Right renal cortex interstitium (tissue), 3 donors: ENCODE data around the gene PPP1R3D. TPM values are rescaled to one million over a fixed set of nuclear protein-coding genes. Genes with fewer than 3 reads are reported as not detected.
A peak's percentile ranks its signal among the peaks of the same experiment; 100 is the strongest.
"Not testable (repeated sequence)": the region's sequence is repeated elsewhere in the genome, so short reads cannot be mapped to it uniquely, and the experiment has no call there.

Source experiments
- DNase-seq, 3 donors: peaks; one replicate each; pipeline ENCODE4 v3.0.0-alpha.2; 2013; ENCODE audit warnings: low read depth in 3 of 3, low spot score in 2 of 3
- polyA plus RNA-seq, 3 donors: library from polyadenylated mRNA; unstranded; fragments of 120-200 nt; gene quantifications; one replicate each; pipeline ENCODE4 v1.2.1, GENCODE V29; 2013; ENCODE audit not compliant: insufficient read length in 3 of 3

PPP1R3D gene, protein sequence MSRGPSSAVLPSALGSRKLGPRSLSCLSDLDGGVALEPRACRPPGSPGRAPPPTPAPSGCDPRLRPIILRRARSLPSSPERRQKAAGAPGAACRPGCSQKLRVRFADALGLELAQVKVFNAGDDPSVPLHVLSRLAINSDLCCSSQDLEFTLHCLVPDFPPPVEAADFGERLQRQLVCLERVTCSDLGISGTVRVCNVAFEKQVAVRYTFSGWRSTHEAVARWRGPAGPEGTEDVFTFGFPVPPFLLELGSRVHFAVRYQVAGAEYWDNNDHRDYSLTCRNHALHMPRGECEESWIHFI
- polyA plus RNA-seq = 1 to 10 TPM; 6.1 to 6.6 (median 6.4) TPM

DNA sequence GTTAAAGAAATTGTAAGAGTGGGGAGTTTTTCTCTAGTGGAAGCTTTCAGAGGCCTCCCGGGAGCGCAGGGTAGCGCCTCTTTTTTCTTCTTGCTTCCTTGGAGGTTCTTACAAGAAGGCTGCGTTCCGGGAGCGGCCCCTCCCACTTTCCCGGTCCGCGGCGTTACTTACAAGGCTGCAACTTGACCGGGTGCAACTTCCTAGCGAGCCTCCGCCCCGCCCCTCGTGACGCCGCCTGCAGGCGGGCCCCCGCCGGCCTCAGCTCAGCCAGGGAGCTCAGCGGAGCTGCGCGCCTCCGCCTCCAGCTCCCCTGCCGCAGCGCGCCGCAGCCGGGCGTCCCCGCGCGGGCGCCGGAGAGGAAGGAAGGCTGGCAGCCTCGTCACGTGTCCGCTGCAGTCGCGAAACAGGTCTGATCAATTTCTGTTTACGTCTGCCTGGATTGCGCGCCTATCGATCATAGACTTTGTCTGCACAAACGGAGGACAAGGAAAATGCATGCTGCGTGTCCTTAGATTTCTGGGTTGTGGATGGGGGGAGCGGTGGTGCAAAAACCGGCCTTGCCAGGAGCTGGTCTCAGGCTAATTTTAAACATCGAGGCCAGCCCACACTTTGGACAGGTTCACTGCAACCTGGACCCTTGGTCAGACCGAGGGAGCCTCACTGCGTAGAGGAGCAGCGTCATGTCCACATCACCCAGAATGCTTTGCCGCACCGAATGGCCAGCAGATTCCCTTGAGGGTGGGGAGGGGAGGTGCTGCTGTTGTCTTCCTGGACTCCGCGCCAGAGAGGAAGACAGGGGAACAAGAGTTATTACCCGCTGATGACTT lies at the start of gene PPP1R3D, which contains the start of gene FAM217B:
TSS of gene PPP1R3D (minus strand) at position 177 of the 827 bp plus-strand sequence. CDS start 374 bp downstream, outside the sequence.
TSS of gene FAM217B (plus strand) at position 261 of the 827 bp plus-strand sequence. CDS start 3,555 bp downstream, outside the sequence.
- peak; percentile 88 to 92 (median 90) for DNase-seq

DNA sequence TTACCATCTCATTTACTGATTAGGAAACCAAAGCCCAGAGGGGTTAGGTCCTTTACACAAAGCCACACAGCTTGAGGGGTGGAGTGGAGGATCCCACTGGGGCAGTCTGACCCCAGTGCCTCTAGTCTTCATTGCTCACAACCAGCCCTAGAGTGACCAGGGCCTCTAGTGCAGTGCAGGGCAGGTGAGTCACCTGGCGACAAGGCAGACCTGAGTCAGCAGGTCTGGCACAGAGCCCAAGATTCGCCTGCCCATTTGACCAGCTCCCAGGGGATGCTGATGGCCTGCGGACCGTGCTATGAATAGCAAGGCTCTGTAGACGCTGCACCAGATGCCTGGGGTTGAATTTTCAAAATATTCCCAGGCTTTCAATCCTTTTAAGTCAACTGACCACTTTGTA lies 48.0 kb upstream of the PPP1R3D start:
- no peak for DNase-seq

DNA sequence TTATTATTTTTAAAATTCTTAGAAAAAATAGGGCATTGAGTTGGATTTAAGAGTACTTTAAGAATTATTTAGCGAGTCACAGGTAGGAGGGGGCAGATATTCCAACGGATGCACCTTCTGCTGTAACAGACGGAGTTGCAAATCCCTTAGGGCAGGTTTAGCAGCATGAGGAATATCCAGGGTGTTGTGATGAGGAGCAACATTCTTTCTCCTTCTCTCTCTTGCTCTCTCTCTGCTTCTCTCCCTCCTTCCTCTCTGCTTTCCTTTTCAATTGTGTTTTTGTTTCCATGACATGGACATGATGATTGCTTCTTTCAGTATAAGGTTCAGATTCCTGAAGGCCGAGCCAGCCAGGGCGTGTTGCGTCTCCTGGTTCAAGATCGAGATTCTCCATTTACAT lies 47.0 kb upstream of the PPP1R3D start:
- no peak for DNase-seq

DNA sequence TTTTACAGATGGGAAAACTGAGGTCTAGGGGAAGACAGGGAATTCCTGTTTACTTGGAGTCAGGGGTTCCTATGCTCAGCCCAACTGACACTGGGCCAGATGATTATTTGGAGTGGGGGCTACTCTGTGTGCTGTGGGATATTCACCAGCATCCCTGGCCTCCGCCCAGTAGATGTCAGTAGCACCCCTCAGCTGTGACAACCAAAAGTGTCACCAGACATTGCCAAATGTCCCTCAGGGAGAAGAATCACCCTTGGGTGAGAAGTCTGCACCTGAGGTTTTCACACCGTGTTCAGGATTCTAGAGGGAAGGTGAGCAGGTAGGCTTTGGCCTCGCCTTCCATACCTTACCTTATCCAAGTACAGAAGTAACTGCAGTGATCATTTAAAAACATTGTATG lies 45.8 kb upstream of the PPP1R3D start:
- no peak for DNase-seq

DNA sequence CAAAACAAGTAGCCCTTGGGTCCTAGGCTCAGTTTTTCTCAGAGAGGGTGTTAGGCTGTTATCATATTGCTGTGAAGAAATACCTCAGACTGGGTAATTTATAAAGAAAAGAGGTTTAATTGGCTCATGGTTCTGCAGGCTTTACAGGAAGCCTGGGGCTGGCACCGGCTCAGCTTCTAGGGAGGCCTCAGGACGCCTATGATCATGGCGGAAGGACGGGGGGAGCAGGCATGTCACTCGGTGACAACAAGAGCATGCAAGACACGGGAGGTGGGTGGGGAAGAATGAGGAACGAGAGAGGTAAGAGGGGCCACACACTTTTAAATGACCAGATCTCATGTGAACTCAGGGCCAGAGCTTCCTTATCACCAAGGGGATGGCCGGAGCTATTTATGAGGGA lies 45.1 kb upstream of the PPP1R3D start:
- no peak for DNase-seq

DNA sequence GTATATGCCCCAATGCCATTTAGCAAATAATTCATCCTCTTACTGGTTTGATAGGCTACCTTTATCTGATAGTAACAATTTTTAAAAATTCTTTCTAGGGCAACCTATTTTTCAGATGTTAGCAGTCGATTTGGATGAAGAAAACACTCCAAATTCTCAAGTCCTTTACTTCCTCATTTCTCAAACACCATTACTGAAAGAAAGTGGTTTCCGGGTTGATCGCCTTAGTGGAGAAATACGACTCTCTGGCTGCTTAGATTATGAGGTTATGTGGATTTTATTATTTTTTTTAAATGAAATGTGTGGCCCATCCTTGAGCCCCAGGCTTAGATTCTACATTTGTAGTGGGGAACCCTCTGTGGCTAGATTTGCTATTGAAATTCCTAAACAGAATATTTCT lies 44.4 kb upstream of the PPP1R3D start:
- DNase-seq = no peak

DNA sequence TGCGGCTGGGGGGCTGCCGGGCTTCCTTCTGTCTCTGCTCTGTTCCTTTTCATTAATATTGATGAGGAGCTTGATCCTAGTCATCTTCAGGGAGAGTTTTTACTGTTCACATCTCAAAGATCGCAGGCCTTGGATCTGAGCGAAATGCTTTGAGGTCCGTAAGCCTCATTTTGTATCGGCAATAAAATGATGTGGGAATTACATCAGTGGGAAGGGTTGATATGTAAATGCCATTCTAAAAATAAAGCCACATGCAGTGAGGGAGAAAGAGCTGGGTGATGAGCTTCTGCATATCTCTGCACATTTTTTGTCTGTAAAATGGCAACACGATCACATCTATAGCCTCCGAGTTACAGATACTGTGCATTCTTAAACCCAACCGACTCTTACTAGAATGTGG lies 43.0 kb upstream of the PPP1R3D start:
- no peak for DNase-seq

DNA sequence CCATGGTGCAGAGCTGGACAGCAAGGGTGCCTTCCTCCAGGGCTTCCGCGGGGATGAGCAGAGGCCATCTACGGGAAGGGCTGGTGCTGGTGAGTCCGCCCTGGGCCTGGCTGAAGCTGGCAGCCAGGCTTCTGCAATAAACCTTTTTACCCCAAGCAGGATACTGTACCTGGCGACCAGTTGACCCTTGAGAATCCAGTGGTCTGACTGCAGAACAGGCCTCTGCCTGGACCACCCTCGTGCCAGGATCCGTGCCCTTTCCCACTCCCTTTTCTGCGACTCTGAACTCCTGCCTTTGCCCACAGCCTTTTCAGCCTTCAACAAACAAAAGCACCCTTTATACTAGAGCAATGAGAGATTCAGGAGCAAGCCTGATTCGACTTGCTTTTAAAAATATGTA lies 37.0 kb upstream of the PPP1R3D start:
- no peak for DNase-seq

DNA sequence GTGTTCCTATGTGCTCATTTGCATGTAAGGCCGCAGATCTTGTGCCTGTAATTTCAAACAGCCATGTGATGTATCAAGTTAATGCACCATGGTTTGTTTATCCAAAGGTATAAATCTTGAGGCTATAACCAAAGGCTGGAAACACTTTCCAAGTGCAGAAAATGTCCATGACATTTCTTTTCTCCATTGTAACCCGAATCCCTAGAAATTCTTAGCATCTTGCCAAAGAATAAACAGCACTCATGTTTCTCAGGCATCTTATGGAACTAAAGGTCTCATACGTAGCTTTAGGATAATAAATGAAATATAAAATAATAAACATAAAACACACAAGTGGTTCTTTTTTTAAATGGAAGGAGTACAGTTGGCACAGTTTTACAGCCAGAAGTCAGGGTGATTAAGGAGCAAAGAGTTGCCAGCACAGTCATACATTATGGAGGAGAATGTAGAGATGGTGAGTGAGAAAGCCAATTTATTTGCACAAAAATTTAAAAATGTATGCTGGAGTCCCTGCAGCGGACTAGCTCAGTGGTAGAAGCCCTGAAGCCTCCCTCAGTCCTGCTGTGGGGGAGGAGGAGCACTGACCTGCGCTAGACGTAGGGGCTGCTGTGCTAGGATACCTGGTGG lies 36.2 kb upstream of the PPP1R3D start:
- peak in 2 of 3 donors; percentile 32 to 51 for DNase-seq

DNA sequence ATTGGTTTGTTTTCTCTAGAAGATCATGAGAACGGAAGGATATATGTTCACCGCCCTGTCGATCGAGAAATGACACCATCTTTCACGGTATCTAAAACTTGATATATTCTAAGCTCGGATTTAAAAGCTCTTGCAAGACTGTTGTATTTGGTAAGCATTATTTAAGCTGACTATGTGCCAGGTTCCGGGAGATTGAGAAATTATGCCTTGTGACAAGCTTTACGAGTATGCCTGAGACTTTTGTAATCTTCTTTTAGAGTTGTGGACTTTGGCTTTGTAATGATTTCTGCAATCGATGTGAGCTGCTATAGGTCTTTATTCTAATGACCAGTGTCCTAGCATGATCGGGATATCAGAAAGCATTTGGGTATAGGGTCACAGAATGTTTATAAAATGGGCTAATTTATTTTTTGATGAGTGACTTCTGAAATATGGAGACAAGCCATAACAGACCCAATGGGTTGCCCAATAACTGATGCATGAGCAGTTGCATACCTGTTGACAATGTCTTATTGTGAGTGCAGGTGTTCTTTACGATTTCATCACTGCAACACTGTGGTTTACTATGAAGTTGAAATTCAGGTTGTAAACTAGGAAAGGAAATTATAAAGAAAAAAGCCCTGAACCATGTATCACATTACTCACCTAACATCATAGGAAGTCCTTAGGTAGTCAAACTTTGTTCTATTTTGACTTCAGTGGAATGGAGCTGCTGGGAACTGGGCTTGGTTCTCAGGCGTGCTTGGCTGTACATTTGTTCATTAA lies 32.1 kb upstream of the PPP1R3D start:
- DNase-seq = no peak

DNA sequence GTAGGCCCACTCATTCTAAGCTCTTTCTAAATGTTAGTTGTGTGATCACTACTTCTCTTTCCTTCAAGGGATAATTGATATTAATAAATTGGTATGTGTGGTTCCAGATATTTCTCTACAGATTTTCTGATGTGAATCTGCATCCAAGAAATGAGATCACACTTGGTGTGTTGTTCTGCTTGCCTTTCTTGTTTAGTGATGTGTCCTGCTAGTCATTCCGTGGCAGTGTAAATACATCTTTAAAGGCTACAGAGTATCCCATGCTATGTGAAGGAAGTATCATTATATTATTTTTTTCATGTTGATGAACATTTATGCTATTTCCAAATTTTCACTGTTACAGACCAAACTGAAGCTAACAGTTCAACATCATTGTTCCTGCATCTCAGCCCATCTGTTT lies 31.3 kb upstream of the PPP1R3D start:
- no peak for DNase-seq

DNA sequence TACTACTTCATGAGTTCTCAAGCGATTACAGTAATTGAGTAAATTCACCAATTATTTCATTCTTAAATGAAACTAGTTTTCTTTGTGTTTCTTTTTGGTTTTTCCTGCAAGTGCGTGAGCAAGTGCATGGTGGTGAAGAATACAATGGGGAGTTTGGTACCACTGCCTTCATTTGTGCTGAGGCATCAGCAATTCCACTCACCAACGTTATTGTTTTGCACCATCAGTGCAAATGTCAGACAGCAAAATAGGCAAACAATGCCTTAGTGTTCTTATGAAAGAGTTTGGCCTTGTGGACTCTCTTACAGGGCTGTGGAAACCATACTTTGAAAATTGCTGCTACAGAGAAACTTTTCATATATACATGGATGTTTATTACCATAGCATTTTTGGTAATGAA lies 26.3 kb upstream of the PPP1R3D start:
- no peak for DNase-seq

DNA sequence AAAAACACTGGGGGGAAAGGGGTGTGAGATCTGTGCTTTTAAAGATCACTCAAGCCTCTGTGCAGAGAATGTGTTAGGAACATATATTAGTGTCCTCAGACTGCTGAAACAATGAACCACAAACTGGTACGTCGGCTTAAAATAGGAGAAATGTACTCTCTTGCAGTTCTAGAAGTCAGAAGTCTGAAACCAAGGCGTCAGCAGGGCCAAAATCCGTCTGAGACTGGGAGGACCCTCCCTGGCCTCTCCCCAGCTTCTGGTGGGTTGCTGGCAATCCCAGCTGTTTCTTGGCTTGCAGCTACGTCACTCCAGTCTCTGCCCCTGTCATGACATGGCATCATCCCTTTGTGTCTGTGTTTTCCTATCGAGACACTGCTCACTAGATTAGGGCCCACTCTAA lies 22.1 kb upstream of the PPP1R3D start:
- DNase-seq = no peak

DNA sequence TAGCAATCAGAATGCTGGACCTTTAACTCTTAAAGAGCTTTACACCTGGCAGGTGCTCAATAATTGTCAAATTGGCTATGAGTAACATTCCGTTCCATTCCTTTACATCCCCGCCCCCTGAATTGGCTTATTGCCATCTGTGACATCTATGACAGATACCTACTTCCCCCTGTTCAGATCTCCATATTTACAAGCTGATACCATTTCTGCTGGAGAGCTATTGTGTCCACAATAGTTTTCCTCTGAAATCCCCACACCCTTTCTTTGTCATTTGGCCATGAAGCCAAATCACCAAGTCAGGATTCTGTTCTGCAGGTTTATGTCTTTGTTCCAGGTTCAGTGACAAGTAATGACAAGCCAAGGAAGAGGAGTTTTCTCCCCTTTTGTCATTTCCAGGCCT lies 21.3 kb upstream of the PPP1R3D start:
- DNase-seq = no peak

DNA sequence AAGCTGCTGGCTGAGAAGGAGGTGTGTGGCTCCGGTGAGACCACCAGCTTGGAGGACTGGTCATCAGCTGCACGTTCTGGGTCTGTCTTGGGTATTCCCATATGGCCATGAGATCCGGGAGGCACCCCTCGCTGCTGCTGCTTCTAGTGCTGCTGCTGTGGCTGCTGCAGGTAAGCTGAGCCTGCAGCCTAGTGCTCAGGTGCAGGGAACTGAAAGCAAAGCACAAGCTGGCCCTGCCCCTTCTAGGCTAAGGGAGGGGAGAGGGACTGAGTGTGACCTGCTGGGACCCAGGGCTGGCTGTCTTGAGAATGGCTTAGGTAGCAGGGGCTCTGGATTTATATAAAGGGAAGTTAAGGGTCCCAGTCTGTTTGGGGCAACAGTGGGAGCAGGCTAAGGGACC lies 18.5 kb upstream of the PPP1R3D start:
- no peak for DNase-seq

DNA sequence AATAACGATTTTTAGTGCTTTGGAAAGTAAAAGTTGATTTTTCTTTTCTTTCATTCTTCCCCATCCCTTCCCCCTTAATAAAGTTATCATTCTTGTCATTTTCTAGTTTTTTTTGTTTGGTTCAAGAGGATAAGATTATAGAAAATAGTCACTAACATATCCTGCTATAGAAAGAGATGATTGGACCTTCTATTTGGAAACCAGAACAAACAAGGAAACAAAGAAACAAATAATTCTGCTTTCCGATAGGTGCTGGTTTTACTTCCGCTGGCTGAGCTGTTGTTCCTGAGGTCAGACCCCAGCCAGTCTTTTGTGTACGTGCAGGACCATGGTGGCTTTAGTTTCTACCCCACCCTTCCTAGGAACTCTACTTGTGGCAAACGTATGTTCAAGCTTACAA lies 18.0 kb upstream of the PPP1R3D start, which contains the start of gene CDH26:
TSS of gene CDH26 (plus strand) at position 301 of the 400 bp plus-strand sequence. CDS start 304 bp downstream, outside the sequence.
- DNase-seq = no peak

DNA sequence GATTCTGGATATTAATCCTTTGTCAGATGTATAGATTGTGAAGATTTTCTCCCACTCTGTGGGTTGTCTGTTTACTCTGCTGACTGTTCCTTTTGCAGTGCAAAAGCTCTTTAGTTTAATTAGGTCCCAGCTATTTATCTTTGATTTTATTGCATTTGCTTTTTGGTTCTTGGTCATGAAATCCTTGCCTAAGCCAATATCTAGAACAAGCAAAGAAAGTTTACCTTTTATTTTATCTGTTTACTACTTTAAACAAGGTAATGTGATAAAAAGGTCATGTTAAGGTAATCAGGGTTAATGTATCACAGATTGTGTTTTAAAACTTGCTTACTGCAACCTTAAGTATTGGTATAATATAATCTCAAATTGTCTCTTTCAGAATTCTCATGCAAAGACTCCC lies 17.5 kb upstream of the PPP1R3D start:
- DNase-seq = not testable (repeated sequence)

DNA sequence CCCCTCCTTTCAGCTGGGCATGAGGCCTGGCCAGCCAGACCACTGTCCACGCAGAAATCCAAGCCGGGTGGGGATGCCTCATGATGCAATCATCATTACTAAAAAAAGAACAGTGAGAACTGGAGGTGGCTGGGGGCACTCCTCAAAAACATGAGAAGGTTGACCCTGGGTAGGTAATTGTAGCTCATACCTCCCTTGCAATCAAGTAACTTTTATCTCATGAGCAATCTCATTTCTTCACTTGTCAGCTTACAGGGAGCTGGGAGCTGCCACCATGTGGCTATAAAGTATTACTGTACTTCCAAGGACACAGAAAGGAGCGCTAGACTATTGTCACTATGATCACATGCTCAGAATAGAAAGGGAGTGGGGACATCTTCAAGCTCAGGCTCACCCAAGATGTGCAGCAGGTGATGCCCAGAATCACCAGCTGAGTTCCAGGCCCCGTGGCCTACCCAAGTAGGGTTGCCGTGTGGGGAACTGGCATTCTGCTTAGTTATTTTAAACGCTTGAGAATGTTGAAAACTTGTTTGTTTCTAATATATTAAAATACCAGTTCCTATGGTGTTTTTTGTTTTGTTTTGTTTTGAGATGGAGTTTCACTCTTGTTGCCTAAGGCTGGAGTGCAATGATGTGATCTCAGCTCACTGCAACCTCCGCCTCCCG lies 15.2 kb upstream of the PPP1R3D start:
- DNase-seq = no peak

DNA sequence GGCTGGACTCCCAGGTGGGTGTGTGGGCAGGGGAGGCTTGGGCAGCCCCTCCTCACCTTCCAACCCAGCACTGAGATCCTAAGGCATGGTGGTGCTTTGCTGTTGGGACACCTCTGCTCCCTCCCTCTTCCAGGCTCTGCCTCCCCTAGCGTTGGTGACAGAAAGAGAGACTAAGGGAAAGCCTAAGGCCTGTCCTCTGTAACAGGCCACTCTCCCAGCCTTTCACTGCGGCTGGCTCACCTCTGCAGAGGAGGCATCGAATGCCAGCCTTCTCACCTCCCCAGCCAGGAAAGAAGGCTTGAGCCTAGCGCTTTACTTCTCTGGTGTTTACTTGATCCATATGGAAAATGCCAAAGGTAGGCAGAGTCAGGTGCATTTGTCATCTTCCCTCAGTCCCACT lies 14.6 kb upstream of the PPP1R3D start:
- no peak for DNase-seq

DNA sequence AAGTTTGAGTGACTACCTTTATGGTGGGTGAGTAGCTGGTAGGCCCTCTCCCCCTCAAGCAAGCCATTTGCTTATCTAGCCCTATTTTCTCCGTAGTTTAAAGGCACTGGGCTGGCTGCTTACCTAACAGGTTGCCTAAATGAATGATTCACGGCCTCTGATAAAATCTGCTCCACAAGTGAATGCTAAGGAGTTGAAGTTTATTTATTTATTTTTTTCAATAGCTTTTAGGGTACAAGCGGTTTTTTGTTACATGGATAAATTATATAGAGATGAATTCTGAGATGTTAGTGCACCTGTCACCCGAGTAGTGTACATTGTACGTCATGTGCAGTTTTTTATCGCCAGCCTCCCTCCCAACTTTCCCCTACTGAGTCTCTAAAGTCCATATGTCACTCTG lies 9.8 kb upstream of the PPP1R3D start:
- no peak for DNase-seq
